HFF-Myc (cell line): ENCODE measurements around the gene TM2D1.

ENCODE experiments used
- DNase-seq: peaks from one replicate; pipeline ENCODE4 v3.0.0-alpha.2; 2011; ENCODE audit warnings: low read depth; ENCODE audit errors: extremely low read depth
- H3K4me3 ChIP-seq: replicated peaks from 2 replicates; pipeline ENCODE4 v1.5.1; 2011; ENCODE audit warnings: low read depth, mild to moderate bottlenecking, control low read depth, low read length
- TF ChIP-seq, protein P1 (sequence below): IDR thresholded peaks from 2 replicates; pipeline ENCODE4 v1.5.1; 2012; ENCODE audit warnings: mild to moderate bottlenecking, low read depth, low read length, control low read depth; ENCODE audit errors: missing control alignments

TM2D1 gene

DNA sequence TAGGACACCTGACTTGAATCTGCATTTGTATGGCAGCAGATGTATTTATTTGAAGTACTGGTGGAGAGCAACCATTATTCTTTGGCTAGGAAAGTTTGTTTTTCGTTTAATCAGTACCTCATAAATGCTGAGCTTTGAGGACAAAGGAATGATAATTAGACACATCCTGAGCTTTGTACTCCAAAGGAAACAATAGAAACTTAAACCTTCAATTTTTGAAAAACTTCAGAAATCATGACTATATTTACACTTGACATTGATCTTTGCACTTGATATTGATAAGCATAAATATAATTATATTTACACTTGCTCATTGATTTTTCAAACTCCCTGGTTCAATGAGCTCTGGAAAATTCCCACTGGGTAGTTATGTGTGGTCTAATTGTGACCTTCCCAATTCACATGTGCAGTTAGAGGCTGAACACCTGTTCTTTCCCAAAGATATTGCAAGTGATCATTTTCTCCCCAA, 28.0 kb upstream of the TM2D1 start:
- TF ChIP-seq, protein P1, sequence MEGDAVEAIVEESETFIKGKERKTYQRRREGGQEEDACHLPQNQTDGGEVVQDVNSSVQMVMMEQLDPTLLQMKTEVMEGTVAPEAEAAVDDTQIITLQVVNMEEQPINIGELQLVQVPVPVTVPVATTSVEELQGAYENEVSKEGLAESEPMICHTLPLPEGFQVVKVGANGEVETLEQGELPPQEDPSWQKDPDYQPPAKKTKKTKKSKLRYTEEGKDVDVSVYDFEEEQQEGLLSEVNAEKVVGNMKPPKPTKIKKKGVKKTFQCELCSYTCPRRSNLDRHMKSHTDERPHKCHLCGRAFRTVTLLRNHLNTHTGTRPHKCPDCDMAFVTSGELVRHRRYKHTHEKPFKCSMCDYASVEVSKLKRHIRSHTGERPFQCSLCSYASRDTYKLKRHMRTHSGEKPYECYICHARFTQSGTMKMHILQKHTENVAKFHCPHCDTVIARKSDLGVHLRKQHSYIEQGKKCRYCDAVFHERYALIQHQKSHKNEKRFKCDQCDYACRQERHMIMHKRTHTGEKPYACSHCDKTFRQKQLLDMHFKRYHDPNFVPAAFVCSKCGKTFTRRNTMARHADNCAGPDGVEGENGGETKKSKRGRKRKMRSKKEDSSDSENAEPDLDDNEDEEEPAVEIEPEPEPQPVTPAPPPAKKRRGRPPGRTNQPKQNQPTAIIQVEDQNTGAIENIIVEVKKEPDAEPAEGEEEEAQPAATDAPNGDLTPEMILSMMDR = no peak
- no peak overlapping the region for H3K4me3 ChIP-seq
- DNase-seq = no peak

DNA sequence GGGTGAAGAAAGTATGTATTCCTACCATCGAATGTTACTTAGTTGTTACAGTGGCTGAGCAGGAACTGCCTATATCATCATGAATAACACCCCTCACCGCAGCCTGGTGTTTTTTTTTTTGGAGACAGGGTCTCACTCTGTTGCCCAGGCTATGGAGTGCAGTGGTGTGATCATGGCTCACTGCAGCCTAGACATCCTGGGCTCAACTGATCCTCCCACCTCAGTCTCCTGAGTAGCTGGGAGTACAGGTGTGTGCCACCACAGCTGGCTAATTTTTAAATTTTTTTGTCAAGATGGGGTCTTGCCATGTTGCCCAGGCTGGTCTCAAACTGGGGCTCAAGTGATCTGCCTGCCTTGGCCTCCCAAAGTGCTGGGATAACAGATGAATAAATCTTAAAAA, 24.6 kb upstream of the TM2D1 start:
- TF ChIP-seq, protein P1 = no peak
- no peak overlapping the region for H3K4me3 ChIP-seq
- no peak for DNase-seq

DNA sequence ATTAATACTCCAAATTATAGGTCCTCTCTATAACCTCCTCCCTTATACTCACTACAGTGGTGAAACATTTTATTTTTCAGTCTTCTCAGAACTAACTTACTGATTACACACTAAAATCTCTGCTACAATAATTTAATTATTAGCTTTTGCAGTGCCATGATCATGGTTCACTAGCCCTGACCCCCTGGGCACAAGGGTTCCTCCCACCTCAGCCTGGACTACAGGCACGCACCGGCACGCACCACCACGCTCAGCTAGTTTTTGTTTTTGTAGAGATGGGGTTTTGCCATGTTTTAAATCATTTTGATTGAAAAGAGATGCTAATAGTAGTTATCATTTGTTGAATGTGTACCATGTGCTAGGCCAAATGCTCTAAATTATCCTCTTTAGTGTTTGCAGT, 23.6 kb upstream of the TM2D1 start:
- TF ChIP-seq, protein P1 = no peak
- H3K4me3 ChIP-seq = no peak overlapping the region
- DNase-seq = no peak

DNA sequence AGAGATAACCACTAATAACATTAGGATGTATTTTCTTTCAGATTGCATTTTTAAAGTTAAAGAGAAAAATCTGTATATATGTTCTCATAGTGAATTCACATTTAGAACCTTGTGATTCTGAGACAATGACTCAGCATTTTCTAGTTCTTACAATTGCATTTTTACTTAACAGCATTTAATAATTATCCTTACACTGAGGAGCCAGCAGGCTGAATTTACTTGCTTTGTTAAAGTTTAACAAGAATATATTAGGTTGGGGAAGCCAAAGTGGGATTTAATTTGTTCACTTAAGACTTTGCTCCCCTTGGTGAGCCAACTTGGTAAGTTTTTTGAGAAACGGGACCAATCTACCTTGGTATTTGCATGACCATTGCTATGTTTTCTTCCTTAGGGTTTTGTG, 21.9 kb upstream of the TM2D1 start:
- TF ChIP-seq, protein P1 = no peak
- no peak overlapping the region for H3K4me3 ChIP-seq
- DNase-seq = no peak

DNA sequence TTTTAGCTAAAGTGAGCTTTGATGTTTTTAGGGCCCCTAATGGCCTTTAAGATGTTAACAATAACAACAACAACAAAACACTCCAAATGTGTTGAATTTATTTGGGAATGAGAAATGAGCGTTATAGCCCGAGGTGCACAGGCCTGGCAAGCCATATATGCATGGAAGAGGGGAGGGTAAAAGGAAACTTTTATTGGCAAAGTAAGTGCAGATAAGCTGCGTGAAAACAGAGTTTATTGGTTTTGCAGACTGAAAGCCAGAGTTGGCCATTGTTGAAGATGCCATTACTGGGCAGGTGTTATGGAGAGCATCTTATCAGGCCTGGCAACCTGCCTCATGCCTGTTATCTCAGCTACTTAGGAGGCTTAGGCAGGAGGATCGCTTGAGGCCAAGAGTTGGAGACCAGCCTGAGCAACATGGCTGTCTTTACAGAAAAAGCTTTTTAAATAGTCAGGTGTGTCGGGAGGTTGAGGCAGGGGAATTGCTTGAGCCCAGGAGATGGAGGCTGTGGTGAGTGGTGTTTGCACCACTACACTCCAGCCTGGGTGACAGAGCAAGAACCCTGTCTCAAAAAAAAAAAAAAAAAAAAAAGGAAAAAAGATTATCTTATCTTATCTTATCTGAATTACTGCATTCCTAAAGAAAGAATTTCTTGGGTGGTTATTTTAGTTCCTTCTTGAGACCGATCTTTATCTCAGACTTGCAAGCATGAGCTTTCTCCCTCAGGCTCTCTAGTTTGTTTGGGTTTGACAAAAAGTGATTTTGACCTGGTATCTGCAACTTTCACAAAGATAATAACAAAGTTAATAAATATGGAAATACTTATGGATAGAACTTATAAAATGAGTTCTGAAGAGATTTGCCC, 19.0 kb upstream of the TM2D1 start:
- H3K4me3 ChIP-seq = no peak overlapping the region
- TF ChIP-seq, protein P1 = no peak
- no peak for DNase-seq

DNA sequence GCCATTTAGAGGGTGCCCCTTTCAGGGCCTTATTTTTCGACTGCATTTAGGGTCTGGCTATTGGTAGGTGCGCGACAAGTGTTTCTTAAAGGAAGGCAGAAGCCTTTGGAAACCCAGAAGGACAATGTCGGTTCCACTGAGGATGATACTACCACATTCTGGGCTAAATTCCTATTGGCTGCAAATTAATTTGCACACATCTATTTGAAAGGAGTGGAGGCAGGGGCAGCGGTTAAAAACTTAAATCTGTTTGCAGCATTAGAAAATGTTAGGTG, 18.4 kb upstream of the TM2D1 start:
- DNase-seq = no peak
- peak overlapping the region; percentile 55 for H3K4me3 ChIP-seq
- TF ChIP-seq, protein P1 = no peak
